ENCODE data around the gene CLMP.

The CLMP gene

DNA sequence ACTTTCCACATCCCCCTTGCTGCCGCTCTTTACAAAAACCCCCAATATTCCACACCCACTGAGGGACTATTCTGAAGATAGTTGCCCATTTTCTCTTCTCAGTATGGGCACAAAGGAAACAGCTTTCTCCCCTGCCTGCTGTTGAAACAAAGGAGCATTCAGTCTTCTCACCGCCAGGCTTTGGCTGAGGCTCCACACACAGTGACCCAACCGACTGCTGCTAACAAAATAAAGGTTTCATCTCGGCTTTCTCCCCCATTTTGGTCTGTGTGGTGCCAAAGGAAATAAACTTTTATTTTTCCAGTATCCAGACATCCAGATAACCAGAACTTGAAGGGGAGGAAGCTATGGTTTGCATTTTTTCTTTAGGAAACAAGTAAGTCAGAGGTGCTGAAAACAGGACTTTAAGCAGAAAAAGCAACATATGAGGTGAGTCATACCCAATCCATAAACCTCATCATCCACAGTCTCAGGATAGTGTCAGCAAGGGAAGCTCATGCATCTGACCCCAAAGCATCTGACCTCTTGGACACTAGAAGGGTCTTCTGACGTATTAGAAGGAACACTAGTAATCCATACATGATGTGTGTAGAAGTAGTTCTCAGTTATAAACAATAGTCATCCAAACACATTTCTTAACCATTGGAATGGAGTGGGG lies 6.4 kb downstream of the CLMP start:
- DNase-seq (ENCODE audit: low read depth), result no peak

- DNase-seq (ENCODE audit: low read depth), result no peak
Measured at GRCh38 chr11:123187665-123188507, 7.2 kb downstream of the CLMP start.

- DNase-seq (ENCODE audit: low read depth), result no peak
Measured at GRCh38 chr11:123187248-123187647, 7.8 kb downstream of the CLMP start.

- DNase-seq (ENCODE audit: low read depth), result no peak
Measured at GRCh38 chr11:123186286-123186685, 8.8 kb downstream of the CLMP start.

- DNase-seq (ENCODE audit: low read depth), result no peak
Measured at GRCh38 chr11:123185326-123185725, 9.7 kb downstream of the CLMP start.

DNA sequence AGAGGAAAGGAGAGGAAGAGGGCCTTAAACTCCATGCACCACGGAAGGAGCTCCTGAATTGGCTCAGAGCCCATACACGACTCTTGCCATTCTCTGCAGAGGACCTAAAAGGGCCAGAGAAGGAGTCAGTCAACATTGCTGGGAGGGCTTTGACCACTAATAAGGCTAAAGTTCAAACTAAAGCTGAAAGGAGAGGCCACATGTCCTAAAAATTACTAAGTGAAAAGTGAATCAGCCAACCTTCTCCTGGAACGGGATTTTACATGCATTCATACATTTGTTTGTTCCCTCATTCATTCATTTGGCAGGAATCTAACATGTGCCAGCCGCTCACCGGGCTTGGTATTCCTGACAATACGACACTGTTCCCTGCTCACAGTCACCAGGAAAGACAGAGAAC lies 10.5 kb downstream of the CLMP start:
- DNase-seq (ENCODE audit: low read depth), result no peak

GRCh38 chr11:123183391-123184099 lies 11.5 kb downstream of the CLMP start:
- no peak for DNase-seq (ENCODE audit: low read depth)

GRCh38 chr11:123181767-123182500 lies 13.1 kb downstream of the CLMP start:
- no peak for DNase-seq (ENCODE audit: low read depth)

DNA sequence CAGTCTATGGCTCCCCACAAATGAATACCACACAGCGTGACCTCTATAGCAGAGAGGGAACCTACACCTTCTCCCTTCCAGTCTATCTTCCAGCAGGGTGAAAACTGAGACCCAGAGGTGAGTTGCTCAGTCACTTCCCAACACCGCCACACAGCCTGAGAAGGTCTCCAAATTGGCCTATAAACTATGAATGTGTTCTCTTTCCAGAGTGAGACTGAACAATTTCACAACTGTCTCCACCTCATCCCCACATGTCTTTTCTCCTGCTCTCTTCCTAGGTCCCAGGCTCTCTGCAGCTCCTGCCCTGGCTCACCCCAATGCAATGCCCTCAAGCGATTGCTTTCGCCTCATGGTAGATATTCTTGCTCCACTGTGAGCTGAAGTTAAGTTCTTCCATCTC lies 14.0 kb downstream of the CLMP start:
- DNase-seq (ENCODE audit: low read depth), result no peak

DNA sequence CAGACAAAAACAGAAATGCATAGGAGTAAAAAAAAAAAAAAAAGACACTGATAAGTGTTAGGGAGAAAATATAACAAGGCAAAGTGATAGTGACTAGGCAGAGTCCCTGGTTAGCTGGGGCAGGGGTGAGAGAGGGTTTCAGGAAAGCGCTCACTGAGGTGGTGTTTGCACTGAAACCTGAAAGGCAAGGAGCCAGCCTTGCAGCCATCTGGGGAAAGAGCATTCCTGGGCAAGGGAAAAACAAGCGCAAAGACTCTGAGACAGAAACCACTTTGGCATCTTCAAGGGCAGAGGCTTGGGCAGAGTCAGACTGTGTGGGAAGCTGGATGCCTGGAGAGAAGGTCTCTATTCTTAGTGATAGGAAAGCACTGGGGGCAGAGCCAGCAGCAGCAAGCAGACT lies 14.5 kb downstream of the CLMP start:
- DNase-seq (ENCODE audit: low read depth), result no peak

GRCh38 chr11:123180166-123180565 lies 14.9 kb downstream of the CLMP start:
- DNase-seq (ENCODE audit: low read depth), result no peak

GRCh38 chr11:123179586-123179985 lies 15.5 kb downstream of the CLMP start:
- no peak for DNase-seq (ENCODE audit: low read depth)

GRCh38 chr11:123178186-123178585 lies 16.9 kb downstream of the CLMP start:
- no peak for DNase-seq (ENCODE audit: low read depth)

- no peak for DNase-seq (ENCODE audit: low read depth)
Measured at GRCh38 chr11:123176785-123177184, 18.3 kb downstream of the CLMP start.

DNA sequence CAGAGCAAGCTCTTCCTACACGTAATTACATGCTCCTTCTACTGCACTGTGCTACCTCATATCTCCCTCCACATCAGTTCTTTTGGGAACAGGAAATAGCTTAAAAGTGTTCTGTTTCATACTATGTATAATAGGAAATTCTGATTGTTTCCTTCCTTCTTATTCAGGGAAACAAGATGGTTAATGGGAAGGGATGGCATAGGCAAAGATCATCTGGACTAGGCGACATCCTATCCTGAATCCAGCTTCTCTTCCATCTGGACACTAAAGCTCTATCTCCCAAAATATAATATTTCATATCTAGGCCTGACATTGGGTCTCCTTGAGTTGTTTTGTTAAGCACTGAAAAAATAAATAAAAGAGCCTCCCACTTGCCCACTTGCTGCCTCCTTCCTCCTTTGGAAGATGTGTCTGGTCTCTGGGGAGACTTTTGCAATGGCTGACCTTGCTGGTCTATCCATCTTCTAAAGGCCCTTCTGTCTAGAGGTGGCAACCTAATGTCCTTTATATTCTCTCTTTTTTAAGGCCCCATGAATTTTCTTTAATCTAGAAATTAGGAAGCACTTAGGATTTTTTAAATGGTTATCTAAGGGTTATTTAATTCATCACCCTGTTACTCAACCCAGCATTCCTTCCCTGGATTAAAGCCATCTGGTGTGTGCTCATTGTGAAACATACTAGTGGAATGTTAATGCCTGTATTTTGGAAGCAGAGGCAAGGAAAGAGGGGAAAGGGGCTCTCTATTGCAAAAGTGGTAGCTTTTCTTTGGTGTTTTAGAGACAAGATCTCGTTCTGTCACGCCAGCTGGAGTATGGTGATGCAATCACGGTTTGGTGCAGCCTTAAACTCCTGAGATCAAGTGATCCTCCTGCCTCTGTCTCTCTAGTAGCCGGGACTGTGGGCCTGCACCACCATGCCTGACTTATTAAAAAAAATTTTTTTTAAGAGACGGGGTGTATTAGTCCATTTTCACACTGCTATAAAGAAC lies 20.6 kb downstream of the CLMP start:
- DNase-seq (ENCODE audit: low read depth), result no peak

GRCh38 chr11:123173856-123174186 lies 21.2 kb downstream of the CLMP start:
- DNase-seq (ENCODE audit: low read depth), result no peak

DNA sequence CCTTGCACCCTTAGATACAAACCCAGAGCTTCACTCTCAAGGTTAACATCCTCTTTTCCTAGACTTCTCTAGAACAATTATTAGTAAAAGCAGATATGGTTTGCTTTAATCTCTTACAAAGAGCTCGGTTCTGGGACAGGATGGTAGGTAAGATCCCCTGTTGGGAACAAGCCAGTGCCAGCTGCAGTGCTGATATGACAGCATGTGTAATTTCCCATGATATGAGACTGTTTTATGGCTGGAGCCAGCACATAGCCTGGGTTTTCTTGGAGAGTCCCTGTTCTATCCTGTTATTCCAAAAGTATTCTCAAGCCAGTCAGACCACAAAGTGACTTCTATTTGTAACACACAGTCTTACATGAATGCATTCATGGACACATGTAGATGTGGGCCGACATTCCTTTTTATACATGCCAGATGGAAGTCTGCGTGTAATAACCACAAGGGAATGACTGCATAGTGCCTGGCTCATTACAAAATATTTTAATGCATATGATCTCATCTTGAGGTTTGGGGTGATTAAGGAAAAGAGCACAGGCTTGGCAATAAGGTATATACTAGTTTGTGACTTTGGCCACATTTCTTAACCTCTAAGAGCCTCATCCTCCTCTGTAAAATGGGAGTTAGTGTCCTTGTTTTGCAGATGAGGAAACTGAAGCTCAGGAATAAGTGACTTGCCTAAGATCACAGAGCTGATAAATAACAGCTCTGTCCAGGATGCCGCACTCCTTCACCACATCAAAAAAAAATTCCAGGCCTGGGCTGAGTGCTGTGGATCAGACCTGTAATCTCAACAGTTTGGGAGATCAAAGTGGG lies 21.8 kb downstream of the CLMP start:
- DNase-seq (ENCODE audit: low read depth), result no peak

- DNase-seq (ENCODE audit: low read depth), result no peak
Measured at GRCh38 chr11:123170929-123171328, 24.1 kb downstream of the CLMP start.

- no peak for DNase-seq (ENCODE audit: low read depth)
Measured at GRCh38 chr11:123169821-123170220, 25.2 kb downstream of the CLMP start.

- DNase-seq (ENCODE audit: low read depth), result no peak
Measured at GRCh38 chr11:123168955-123169484, 26.0 kb downstream of the CLMP start.

All from activated T-cell treated with anti-CD3 and anti-CD28 coated beads for 24 hours (primary cell).